ENCODE measurements around the gene MUC20. TPM values are rescaled to one million over a fixed set of nuclear protein-coding genes. Genes with fewer than 3 reads are reported as not detected.

MUC20 gene
- total and polyA plus RNA-seq, 2 of the 8 experiments (the other 6 are each of a cell fraction or from before 2014, with no cell fraction given): 0.24 to 0.26 TPM

DNA sequence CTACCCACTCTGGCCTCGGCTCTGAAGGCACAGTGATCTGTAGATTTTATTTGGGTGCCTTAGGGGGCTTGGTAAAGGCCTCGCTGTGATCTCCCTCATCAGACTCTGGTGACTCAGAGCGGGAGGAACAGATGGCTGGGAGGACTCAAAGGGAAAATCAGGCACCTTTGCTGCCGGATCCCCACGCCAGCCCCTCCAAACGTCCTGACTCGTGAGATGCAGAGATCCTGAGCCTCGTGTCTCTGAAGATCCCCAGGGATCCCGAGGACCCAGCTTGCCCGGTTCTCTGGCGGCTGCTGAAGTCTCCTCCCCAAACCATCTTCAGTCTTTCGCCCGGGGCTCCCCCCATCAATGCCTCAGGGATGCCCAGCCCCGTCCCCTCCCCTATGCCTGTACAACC, 32.8 kb downstream of the MUC20 start:
- FAIRE-seq (no peak), DNase-seq (ENCODE audit: low read depth in 1 of 2, low spot score in 2 of 2) (no peak)
- POLR2A ChIA-PET (ENCODE audit: partially characterized antibody): no interaction called here
- Histone ChIP-seq H3K27ac (ENCODE audit: low read depth, low read length) (no peak overlapping the region), H3K56ac (replicated peaks; ENCODE audit: insufficient read length, low read depth, low read length) (no peak overlapping the region), H3K23me2 (ENCODE audit: low read depth, low read length) (no peaks in the 10 kb centered on the region), H4K5ac (ENCODE audit: insufficient read length, low read depth, low read length) (no peak overlapping the region), H2AK5ac (ENCODE audit: low read depth, low read length) (no peak overlapping the region), H2BK15ac (ENCODE audit: low read length) (no peak overlapping the region), H3K9ac (replicated peaks in 1 of 4; ENCODE audit: extremely low read depth in 1 of 4, low read depth in 3 of 4, low read length in 3 of 4) (no peak overlapping the region), H3K79me1 (ENCODE audit: low read depth, low read length) (no peaks in the 10 kb centered on the region), H3K23ac (ENCODE audit: insufficient read length) (no peak overlapping the region), H3K18ac (ENCODE audit: extremely low read depth, low read length) (no peak overlapping the region), H4K20me1 (replicated peaks in 1 of 2; ENCODE audit: control insufficient read depth in 1 of 2, insufficient read depth in 2 of 2, low read length in 2 of 2) (no peaks in the 10 kb centered on the region), H3K4me1 (replicated peaks in 1 of 4; ENCODE audit: control insufficient read depth in 3 of 4, insufficient read depth in 4 of 4, low read length in 3 of 4) (peaks cover 0 to 10% (median 5%) of the 10 kb centered on the region in 4 experiments; a peak in 3 of 7 replicates), H2BK20ac (ENCODE audit: low read length) (no peak overlapping the region), H3K4ac (replicated peaks; ENCODE audit: insufficient read length, low read depth, low read length) (no peak overlapping the region), H4K8ac (ENCODE audit: extremely low read depth, insufficient read depth, low read length) (no peak overlapping the region), H4K91ac (replicated peaks; ENCODE audit: insufficient read length, low read length) (no peak overlapping the region), H3K79me2 (ENCODE audit: control insufficient read depth in 1 of 2, insufficient read depth in 2 of 2, low read length in 2 of 2) (no peaks in the 10 kb centered on the region), H3K14ac (ENCODE audit: insufficient read length) (no peak overlapping the region), H2BK5ac (ENCODE audit: low read depth, low read length) (no peak overlapping the region), H3K36me3 (ENCODE audit: control insufficient read depth in 2 of 4, insufficient read depth in 4 of 4, low read length in 3 of 4) (no peaks in the 10 kb centered on the region), H3K9me3 (ENCODE audit: insufficient read depth in 2 of 2, low read depth in 1 of 2, low read length in 1 of 2) (no peaks in the 10 kb centered on the region), H2BK12ac (ENCODE audit: low read depth, low read length) (no peak overlapping the region), H2BK120ac (replicated peaks; ENCODE audit: low read depth, low read length) (no peak overlapping the region), H2AFZ (ENCODE audit: low read length) (no peak overlapping the region), H3K4me3 (ENCODE audit: extremely low read depth in 1 of 4, insufficient read depth in 2 of 4, low read depth in 3 of 4, low read length in 4 of 4) (no peak overlapping the region), H3K4me2 (ENCODE audit: insufficient read depth in 1 of 2, low read depth in 2 of 2, low read length in 2 of 2) (no peak overlapping the region), H3K27me3 (replicated peaks in 1 of 4; ENCODE audit: control insufficient read depth in 3 of 4, extremely low read depth in 1 of 4, insufficient read depth in 3 of 4, low read length in 3 of 4) (peaks cover 0 to 4% (median 3%) of the 10 kb centered on the region in 4 experiments; a peak in 6 of 7 replicates)
- TF ChIP-seq SP4 (IDR thresholded peaks at IDR 0.05; ENCODE audit: low read length): no peak
- no peak for TF ChIP-seq HDAC2 (IDR thresholded peaks at IDR 0.05; ENCODE audit: borderline replicate concordance in 1 of 2, low read depth in 2 of 2, low read length in 2 of 2)
- no peak for TF ChIP-seq EP300 (IDR thresholded peaks at IDR 0.05; ENCODE audit: borderline replicate concordance in 1 of 2, low read depth in 2 of 2, low read length in 2 of 2)
- no peak for TF ChIP-seq RXRA (IDR thresholded peaks at IDR 0.05; ENCODE audit: insufficient read depth, low read depth, low read length)
- no peak for TF ChIP-seq GTF2F1 (IDR thresholded peaks at IDR 0.05; ENCODE audit: borderline replicate concordance, low read depth, low read length)
- no peak for TF ChIP-seq JUN (IDR thresholded peaks at IDR 0.05; ENCODE audit: low read depth, low read length)
- TF ChIP-seq NRF1 (IDR thresholded peaks at IDR 0.05; ENCODE audit: low read depth, low read length): no peak
- TF ChIP-seq ASH2L (IDR thresholded peaks at IDR 0.05; ENCODE audit: low read length): no peak
- TF ChIP-seq CBX5 (IDR thresholded peaks at IDR 0.05; ENCODE audit: low read depth, low read length): no peak
- TF ChIP-seq YY1 (IDR thresholded peaks at IDR 0.05; ENCODE audit: low read depth, low read length): no peak
- TF ChIP-seq POLR2AphosphoS5 (IDR thresholded peaks at IDR 0.05; ENCODE audit: low read depth, low read length): no peak
- no peak for TF ChIP-seq PHF8 (conservative IDR thresholded peaks at IDR 0.05; ENCODE audit: low read depth, low read length)
- TF ChIP-seq SUZ12 (IDR thresholded peaks at IDR 0.05; ENCODE audit: low read length): no peak
- CTCF ChIA-PET (ENCODE audit: partially characterized antibody): interaction anchor here (3.8 kb wide), 1 partner anchor 97 kb away, joined by 18 read pairs; no protein-coding TSS in a partner anchor
- 85% methylated on average over 14 of the region's 14 CpGs; no CpG with 5 or more reads in 1 of the 2 experiments for WGBS, 2 experiments (ENCODE audit: extremely low coverage in 1 of 2, insufficient coverage in 1 of 2, insufficient read length in 1 of 2, insufficient replicate concordance in 2 of 2, low coverage in 1 of 2, low lambda C conversion rate in 2 of 2, missing lambda C conversion rate in 1 of 2)

Data from H1 (cell line).